ENCODE results near the gene KATNA1. TPM values are rescaled to one million over a fixed set of nuclear protein-coding genes. Genes with fewer than 3 reads are reported as not detected.

The KATNA1 gene
- total RNA-seq, 1 experiment from 2014 or later: 20.6 TPM

DNA sequence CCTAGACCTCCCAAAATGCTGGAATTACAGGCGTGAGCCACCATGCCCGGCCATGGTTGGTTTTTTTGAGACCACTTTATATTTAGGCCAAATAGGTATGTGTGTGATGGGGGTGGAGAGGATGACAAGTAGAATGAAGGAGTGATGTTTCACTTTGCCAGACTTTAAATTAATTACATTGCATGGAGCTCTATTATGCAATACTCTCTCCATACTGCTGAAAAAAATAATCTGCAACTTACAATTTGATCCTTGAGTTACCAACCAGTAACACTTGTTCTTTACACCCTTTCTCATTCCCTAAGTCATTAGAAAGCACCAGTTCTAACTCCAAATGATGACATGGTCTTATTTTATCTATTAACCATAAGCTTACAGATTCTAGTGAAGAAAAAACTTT is 55.5 kb downstream of the KATNA1 start:
- H3K27ac ChIP-seq (ENCODE audit: low read depth, low read length): no peak overlapping the region
- ChIA-PET RAD21 (ENCODE audit: low non-redundant PET in 1 of 2, low total read pairs in 2 of 2, uncharacterized antibody in 2 of 2, unreplicated experiment in 2 of 2) (no interaction called here), CTCF (no interaction called here), POLR2A (no interaction called here)
- no peaks in the 10 kb centered on the region for H3K27me3 ChIP-seq (ENCODE audit: insufficient read depth, low read length)
- no peaks in the 10 kb centered on the region for H3K9me3 ChIP-seq (ENCODE audit: control insufficient read depth in 1 of 2, insufficient read depth in 1 of 2, low read depth in 1 of 2, low read length in 2 of 2)
- no peak overlapping the region for H3K4me3 ChIP-seq (replicated peaks in 1 of 2; ENCODE audit: low read depth in 1 of 2, low read length in 2 of 2)
- intact Hi-C loops (cut with micrococcal nuclease): no loop called here
- no peaks in the 10 kb centered on the region for H3K9me2 ChIP-seq (ENCODE audit: insufficient read depth)
- no peaks in the 10 kb centered on the region for H4K20me1 ChIP-seq (ENCODE audit: insufficient read depth)
- DNase-seq (ENCODE audit: low read depth, low spot score) (no peak), ATAC-seq (no peak)
- H3K36me3 ChIP-seq (ENCODE audit: control insufficient read depth in 1 of 2, insufficient read depth in 2 of 2, low read length in 2 of 2): peaks cover 15 to 19% of the 10 kb centered on the region in 2 experiments; a peak in 3 of 4 replicates
- no peak overlapping the region for H3K9ac ChIP-seq (ENCODE audit: low read length)
- H2AFZ ChIP-seq (ENCODE audit: low read depth, low read length, poor library complexity, severe bottlenecking): no peak overlapping the region
- no TSS peak for BruUV-seq (replicated peaks)
- TF ChIP-seq EGR1 (IDR thresholded peaks at IDR 0.05; ENCODE audit: low read depth): no peak
- TF ChIP-seq CEBPB (IDR thresholded peaks at IDR 0.05; ENCODE audit: low read depth): no peak
- no peak for TF ChIP-seq TCF7L2 (IDR thresholded peaks at IDR 0.05; ENCODE audit: borderline replicate concordance, extremely low read depth, insufficient read depth, insufficient read length)
- no peak for TF ChIP-seq YY1 (IDR thresholded peaks at IDR 0.05; ENCODE audit: extremely low read depth, insufficient replicate concordance, low read depth, low read length)
- TF ChIP-seq POLR2A (IDR thresholded peaks at IDR 0.05; ENCODE audit: borderline replicate concordance, extremely low read depth, insufficient read depth, insufficient read length): no peak
- no peak for TF ChIP-seq ZFX (IDR thresholded peaks at IDR 0.05)
- no peak for TF ChIP-seq JUND (IDR thresholded peaks at IDR 0.05)
- TF ChIP-seq, protein P1, sequence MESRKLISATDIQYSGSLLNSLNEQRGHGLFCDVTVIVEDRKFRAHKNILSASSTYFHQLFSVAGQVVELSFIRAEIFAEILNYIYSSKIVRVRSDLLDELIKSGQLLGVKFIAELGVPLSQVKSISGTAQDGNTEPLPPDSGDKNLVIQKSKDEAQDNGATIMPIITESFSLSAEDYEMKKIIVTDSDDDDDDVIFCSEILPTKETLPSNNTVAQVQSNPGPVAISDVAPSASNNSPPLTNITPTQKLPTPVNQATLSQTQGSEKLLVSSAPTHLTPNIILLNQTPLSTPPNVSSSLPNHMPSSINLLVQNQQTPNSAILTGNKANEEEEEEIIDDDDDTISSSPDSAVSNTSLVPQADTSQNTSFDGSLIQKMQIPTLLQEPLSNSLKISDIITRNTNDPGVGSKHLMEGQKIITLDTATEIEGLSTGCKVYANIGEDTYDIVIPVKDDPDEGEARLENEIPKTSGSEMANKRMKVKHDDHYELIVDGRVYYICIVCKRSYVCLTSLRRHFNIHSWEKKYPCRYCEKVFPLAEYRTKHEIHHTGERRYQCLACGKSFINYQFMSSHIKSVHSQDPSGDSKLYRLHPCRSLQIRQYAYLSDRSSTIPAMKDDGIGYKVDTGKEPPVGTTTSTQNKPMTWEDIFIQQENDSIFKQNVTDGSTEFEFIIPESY (IDR thresholded peaks at IDR 0.05; ENCODE audit: extremely low read depth, insufficient replicate concordance, low read length): no peak
- no peak for TF ChIP-seq POLR2AphosphoS5 (IDR thresholded peaks at IDR 0.05; ENCODE audit: low read depth, low read length)
- no peaks in the 10 kb centered on the region for H3K79me2 ChIP-seq (ENCODE audit: insufficient read depth, low read length)
- no peak overlapping the region for H3K4me2 ChIP-seq (ENCODE audit: low read length)
- no peaks in the 10 kb centered on the region for H3K4me1 ChIP-seq (ENCODE audit: control insufficient read depth in 1 of 2, insufficient read depth in 2 of 2, low read length in 2 of 2)

DNA sequence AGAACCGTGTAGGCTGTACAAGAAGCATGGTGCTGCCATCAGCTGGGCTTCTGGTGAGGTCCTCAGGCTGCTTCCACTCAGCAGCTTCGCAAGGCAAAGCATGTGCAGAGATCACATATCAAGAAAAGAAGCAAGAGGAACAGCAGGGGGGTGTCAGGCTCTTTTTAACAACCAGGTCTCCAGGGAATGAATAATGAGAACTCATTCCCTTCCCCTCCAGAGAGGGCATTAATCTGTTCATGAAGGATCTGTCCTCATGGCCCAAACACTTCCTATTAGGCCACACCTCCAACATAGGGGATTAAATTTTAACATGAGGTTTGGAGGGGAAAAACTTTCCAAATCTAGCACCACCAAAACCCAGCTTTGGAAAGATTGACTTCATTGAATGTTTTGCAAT is 62.4 kb downstream of the KATNA1 start:
- no peaks in the 10 kb centered on the region for H4K20me1 ChIP-seq (ENCODE audit: insufficient read depth)
- POLR2A ChIA-PET: no interaction called here
- H3K27ac ChIP-seq (ENCODE audit: low read depth, low read length): no peak overlapping the region
- peaks cover 3 to 18% of the 10 kb centered on the region in 2 experiments; a peak in 3 of 4 replicates for H3K36me3 ChIP-seq (ENCODE audit: control insufficient read depth in 1 of 2, insufficient read depth in 2 of 2, low read length in 2 of 2)
- RAD21 ChIA-PET (ENCODE audit: low non-redundant PET in 1 of 2, low total read pairs in 2 of 2, uncharacterized antibody in 2 of 2, unreplicated experiment in 2 of 2): no interaction called here
- intact Hi-C loops (cut with micrococcal nuclease): no loop called here
- H3K79me2 ChIP-seq (ENCODE audit: insufficient read depth, low read length): no peaks in the 10 kb centered on the region
- CTCF ChIA-PET: no interaction called here
- H3K9me3 ChIP-seq (ENCODE audit: control insufficient read depth in 1 of 2, insufficient read depth in 1 of 2, low read depth in 1 of 2, low read length in 2 of 2): no peaks in the 10 kb centered on the region
- TF ChIP-seq, protein P2, sequence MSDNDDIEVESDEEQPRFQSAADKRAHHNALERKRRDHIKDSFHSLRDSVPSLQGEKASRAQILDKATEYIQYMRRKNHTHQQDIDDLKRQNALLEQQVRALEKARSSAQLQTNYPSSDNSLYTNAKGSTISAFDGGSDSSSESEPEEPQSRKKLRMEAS (IDR thresholded peaks at IDR 0.05): no peak
- TF ChIP-seq, protein P3, sequence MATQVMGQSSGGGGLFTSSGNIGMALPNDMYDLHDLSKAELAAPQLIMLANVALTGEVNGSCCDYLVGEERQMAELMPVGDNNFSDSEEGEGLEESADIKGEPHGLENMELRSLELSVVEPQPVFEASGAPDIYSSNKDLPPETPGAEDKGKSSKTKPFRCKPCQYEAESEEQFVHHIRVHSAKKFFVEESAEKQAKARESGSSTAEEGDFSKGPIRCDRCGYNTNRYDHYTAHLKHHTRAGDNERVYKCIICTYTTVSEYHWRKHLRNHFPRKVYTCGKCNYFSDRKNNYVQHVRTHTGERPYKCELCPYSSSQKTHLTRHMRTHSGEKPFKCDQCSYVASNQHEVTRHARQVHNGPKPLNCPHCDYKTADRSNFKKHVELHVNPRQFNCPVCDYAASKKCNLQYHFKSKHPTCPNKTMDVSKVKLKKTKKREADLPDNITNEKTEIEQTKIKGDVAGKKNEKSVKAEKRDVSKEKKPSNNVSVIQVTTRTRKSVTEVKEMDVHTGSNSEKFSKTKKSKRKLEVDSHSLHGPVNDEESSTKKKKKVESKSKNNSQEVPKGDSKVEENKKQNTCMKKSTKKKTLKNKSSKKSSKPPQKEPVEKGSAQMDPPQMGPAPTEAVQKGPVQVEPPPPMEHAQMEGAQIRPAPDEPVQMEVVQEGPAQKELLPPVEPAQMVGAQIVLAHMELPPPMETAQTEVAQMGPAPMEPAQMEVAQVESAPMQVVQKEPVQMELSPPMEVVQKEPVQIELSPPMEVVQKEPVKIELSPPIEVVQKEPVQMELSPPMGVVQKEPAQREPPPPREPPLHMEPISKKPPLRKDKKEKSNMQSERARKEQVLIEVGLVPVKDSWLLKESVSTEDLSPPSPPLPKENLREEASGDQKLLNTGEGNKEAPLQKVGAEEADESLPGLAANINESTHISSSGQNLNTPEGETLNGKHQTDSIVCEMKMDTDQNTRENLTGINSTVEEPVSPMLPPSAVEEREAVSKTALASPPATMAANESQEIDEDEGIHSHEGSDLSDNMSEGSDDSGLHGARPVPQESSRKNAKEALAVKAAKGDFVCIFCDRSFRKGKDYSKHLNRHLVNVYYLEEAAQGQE (IDR thresholded peaks at IDR 0.05; ENCODE audit: low read depth): no peak
- TF ChIP-seq TCF7L2 (IDR thresholded peaks at IDR 0.05; ENCODE audit: borderline replicate concordance, extremely low read depth, insufficient read depth, insufficient read length) (no peak), ELF1 (IDR thresholded peaks at IDR 0.05; ENCODE audit: borderline replicate concordance, low read depth) (no peak), ZNF274 (IDR thresholded peaks at IDR 0.05; ENCODE audit: low read depth, low read length) (no peak)
- ATAC-seq (no peak), DNase-seq (ENCODE audit: low read depth, low spot score) (no peak)
- no peaks in the 10 kb centered on the region for H3K9me2 ChIP-seq (ENCODE audit: insufficient read depth)
- H3K9ac ChIP-seq (ENCODE audit: low read length): no peak overlapping the region
- no peaks in the 10 kb centered on the region for H3K27me3 ChIP-seq (ENCODE audit: insufficient read depth, low read length)
- no peak overlapping the region for H3K4me2 ChIP-seq (ENCODE audit: low read length)
- BruUV-seq (replicated peaks): no TSS peak
- H2AFZ ChIP-seq (ENCODE audit: low read depth, low read length, poor library complexity, severe bottlenecking): no peak overlapping the region
- no peak overlapping the region for H3K4me3 ChIP-seq (replicated peaks in 1 of 2; ENCODE audit: low read depth in 1 of 2, low read length in 2 of 2)
- H3K4me1 ChIP-seq (ENCODE audit: control insufficient read depth in 1 of 2, insufficient read depth in 2 of 2, low read length in 2 of 2): no peaks in the 10 kb centered on the region
